ENCODE results near the gene FLT3LG.
A peak's percentile ranks its signal among the peaks of the same experiment; 100 is the strongest.
"Not testable (repeated sequence)": the region's sequence is repeated elsewhere in the genome, so short reads cannot be mapped to it uniquely, and the experiment has no call there.

The FLT3LG gene

GRCh38 chr19:49463960-49464740, 9.9 kb upstream of the FLT3LG start:
- DNase-seq = no peak

GRCh38 chr19:49465371-49465770, 8.6 kb upstream of the FLT3LG start:
- DNase-seq = no peak

- no peak for DNase-seq
These were observed 5.8 kb upstream of the FLT3LG start for GRCh38 chr19:49468199-49468598.

- peak; percentile 99 for DNase-seq
These were observed 5.1 kb upstream of the FLT3LG start for GRCh38 chr19:49468746-49469447.

- DNase-seq = peak; percentile 94
These were observed 4.0 kb upstream of the FLT3LG start for GRCh38 chr19:49469828-49470614.

GRCh38 chr19:49470615-49470978, 3.4 kb upstream of the FLT3LG start:
- no peak for DNase-seq

GRCh38 chr19:49472936-49473335, 1.1 kb upstream of the FLT3LG start:
- DNase-seq = no peak

- DNase-seq = not testable (repeated sequence)
These were observed 531 bp upstream of the FLT3LG start for GRCh38 chr19:49473501-49473867.

- DNase-seq = no peak
These were observed 518 bp downstream of the FLT3LG start for GRCh38 chr19:49474542-49474924.

GRCh38 chr19:49475191-49475917, 1.3 kb downstream of the FLT3LG start:
- DNase-seq = peak; percentile 36

- DNase-seq = peak; percentile 75
These were observed 2.2 kb downstream of the FLT3LG start for GRCh38 chr19:49475995-49476880.

- no peak for DNase-seq
These were observed 6.1 kb downstream of the FLT3LG start for GRCh38 chr19:49479975-49480628.

- DNase-seq = no peak
These were observed 7.1 kb downstream of the FLT3LG start for GRCh38 chr19:49481020-49481683.

GRCh38 chr19:49486232-49486631, 12.2 kb downstream of the FLT3LG start:
- no peak for DNase-seq

- DNase-seq = no peak
These were observed 12.8 kb downstream of the FLT3LG start for GRCh38 chr19:49486710-49487276.

GRCh38 chr19:49487277-49488045, 13.4 kb downstream of the FLT3LG start, which contains the start of gene RPL13A:
TSS of gene RPL13A (plus strand) at chr19:49487608. CDS start at chr19:49487630, 22 bp downstream.
- DNase-seq = peak; percentile 100

- no peak for DNase-seq
These were observed 14.2 kb downstream of the FLT3LG start for GRCh38 chr19:49488046-49488862.

- DNase-seq = no peak
These were observed 15.0 kb downstream of the FLT3LG start for GRCh38 chr19:49488863-49489537.
